Ramos (cell line): ENCODE data around the gene RSPO4.
"Not testable (repeated sequence)": the region's sequence is repeated elsewhere in the genome, so short reads cannot be mapped to it uniquely, and the experiment has no call there.

Source experiments
- in situ Hi-C: fragments of 300-500 bp; cut with MboI; formaldehyde crosslinking; loops from one replicate; pipeline ENCODE4 v1.14.3; 2022; ENCODE audit warnings: low sequenced_read_pairs; ENCODE audit not compliant: unreplicated experiment

RSPO4 gene

GRCh38 chr20:1001911-1002681, at the start of gene RSPO4:
Gene RSPO4, minus strand, starts transcription at chr20:1002311. Its CDS starts 147 bp downstream, at chr20:1002164.
- in situ Hi-C loops: no loop called here

- in situ Hi-C loops: no loop called here
These were observed 48.3 kb upstream of the RSPO4 start for GRCh38 chr20:1050440-1050839.

GRCh38 chr20:1045860-1046418, 43.8 kb upstream of the RSPO4 start:
- in situ Hi-C loops: no loop called here

GRCh38 chr20:1041845-1042390, 39.8 kb upstream of the RSPO4 start:
- in situ Hi-C loops: no loop called here

GRCh38 chr20:1038205-1038604, 36.1 kb upstream of the RSPO4 start:
- in situ Hi-C loops: no loop called here

GRCh38 chr20:1037039-1037438, 34.9 kb upstream of the RSPO4 start:
- in situ Hi-C loops: no loop called here

GRCh38 chr20:1035466-1035865, 33.4 kb upstream of the RSPO4 start:
- in situ Hi-C loops: no loop called here

- in situ Hi-C loops: no loop called here
These were observed 32.3 kb upstream of the RSPO4 start for GRCh38 chr20:1034415-1034789.

GRCh38 chr20:1033751-1034414, 31.8 kb upstream of the RSPO4 start:
- in situ Hi-C loops: no loop called here

GRCh38 chr20:1029980-1030379, 27.9 kb upstream of the RSPO4 start:
- in situ Hi-C loops: no loop called here

GRCh38 chr20:1026214-1026613, 24.1 kb upstream of the RSPO4 start:
- in situ Hi-C loops: not testable (repeated sequence)

GRCh38 chr20:1022871-1023270, 20.8 kb upstream of the RSPO4 start:
- in situ Hi-C loops: no loop called here

- in situ Hi-C loops: no loop called here
These were observed 18.5 kb upstream of the RSPO4 start for GRCh38 chr20:1020614-1021013.

GRCh38 chr20:1019344-1019743, 17.2 kb upstream of the RSPO4 start:
- in situ Hi-C loops: no loop called here

GRCh38 chr20:1017677-1018076, 15.6 kb upstream of the RSPO4 start:
- in situ Hi-C loops: no loop called here

- in situ Hi-C loops: no loop called here
These were observed 13.1 kb upstream of the RSPO4 start for GRCh38 chr20:1015181-1015580.

- in situ Hi-C loops: no loop called here
These were observed 12.4 kb upstream of the RSPO4 start for GRCh38 chr20:1014471-1014870.

GRCh38 chr20:1013566-1014340, 11.6 kb upstream of the RSPO4 start:
- in situ Hi-C loops: no loop called here

GRCh38 chr20:1012359-1013168, 10.5 kb upstream of the RSPO4 start:
- in situ Hi-C loops: no loop called here

GRCh38 chr20:1010659-1011058, 8.5 kb upstream of the RSPO4 start:
- in situ Hi-C loops: no loop called here
